NCI-H1048 (cell line): ENCODE measurements around the gene BOK.
"Not testable (repeated sequence)": the region's sequence is repeated elsewhere in the genome, so short reads cannot be mapped to it uniquely, and the experiment has no call there.

ENCODE experiments used
- DNase-seq: peaks from one replicate; lab custom pipeline; 2025; lab: John Stamatoyannopoulos, UW

Gene BOK

DNA sequence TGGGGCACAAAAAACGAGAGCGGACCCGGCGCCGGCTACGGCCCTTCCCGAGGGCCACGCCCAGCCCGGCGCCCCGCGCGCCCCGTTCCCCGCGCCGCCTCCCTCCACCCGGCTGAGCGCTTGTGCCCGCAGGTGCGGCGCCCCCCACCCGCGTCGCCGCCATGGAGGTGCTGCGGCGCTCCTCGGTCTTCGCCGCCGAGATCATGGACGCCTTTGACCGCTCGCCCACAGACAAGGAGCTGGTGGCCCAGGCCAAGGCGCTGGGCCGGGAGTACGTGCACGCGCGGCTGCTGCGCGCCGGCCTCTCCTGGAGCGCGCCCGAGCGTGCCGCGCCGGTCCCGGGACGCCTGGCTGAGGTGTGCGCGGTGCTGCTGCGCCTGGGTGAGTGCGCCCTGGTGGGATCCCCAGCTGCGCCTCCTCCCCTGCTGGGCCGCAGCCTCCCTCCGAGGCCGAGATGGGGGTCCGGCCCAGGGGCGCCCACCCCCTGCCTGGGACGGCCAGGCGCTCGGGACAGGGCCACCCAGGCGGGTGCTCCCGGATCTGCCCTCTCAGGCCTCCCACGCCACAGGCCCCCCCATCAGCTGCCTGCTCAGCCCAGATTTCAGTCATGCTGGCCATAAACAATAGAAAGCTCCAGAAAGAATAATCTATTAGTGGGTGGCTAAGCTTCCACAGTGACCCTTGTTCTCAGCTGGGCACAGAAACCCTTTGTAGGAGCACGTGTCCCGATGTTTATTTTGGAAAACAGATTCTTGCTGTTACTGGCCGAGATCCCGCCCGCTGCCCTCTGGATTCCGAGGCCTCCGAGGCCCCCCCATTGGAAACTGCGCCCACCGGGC is 997 bp downstream of the BOK start:
- DNase-seq: no peak

DNA sequence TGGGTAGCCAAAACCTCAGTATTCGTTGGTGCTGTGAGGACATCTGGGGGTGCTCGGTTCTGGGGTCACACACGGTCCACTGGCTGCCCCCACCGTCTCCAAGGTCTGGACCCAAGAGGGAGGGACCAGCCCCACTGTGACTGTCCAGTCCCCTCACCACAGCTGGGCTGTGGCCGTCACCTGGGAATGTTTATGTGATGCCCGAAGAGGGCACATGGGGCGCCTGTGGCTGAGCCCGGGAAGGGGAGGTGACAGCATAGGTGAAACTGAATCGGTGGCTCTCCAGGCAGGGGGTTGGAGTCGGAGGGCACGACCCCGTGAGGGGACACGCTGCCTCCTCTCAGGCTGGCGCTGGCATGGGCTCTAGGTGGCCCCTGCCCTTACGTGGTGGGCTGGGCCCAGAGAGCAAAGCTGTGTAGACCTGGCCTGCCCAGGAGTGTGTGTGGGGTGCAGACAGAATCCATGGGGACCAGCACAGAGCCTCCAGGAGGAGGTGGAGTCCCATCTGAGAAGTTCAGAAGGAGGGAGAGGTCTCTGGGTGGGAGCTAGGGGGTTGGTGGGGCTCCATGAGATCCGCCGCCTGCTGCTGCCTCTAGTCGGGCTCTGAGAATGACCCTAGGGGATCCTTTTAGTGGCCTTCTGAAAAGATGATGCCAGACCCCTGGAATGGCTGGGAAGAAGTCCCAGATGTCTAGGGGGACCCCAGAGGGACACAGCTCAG is 1.8 kb downstream of the BOK start:
- no peak for DNase-seq

DNA sequence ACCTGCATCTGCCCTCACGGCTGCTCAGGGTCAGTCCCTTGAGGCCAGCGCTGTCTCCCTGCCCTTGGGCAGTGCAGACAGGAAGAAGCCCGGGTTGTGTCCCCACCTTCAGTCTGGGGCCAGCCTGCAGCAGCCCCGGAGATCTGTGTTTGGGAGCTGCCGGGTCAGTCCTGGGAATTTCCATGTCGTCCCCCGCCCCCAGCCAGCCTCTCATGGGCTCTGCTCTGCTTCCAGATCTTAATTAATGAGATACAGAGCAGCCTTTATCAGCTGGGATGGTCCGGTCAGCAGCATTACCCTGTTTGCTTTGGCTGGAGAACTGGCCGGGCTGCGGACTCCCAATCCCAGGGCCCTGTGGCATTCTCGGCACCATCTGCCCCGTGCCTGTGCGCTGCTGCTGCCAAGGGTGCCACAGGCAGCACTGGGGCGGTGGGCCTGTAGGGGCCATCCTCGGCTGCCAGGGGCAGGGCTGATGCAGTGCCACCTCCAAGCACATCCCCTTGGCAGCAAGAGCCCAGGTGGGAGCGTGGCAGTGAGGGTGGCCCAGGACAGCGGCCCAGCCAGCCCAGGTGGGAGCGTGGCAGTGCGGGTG is 2.4 kb downstream of the BOK start:
- DNase-seq: no peak

DNA sequence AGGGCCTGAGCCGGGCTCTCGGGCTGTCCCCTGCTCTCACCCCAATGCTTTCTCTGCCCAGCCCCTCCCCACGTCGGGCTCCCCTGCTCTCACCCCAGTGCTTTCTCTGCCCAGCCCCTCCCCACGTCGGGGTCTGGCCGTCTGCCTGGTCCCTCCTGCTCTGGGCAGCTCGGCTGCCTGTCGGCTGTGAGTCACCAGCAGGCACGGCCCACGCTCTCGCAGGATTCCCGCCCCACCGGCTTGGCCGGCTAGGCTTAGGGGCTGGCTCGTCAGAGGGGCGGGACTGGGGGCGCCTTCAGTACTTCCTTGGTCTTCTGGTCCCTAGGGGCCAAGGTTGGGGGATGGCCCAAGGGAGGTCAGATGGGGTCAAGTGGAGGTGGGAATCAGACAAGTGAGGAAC is 3.3 kb downstream of the BOK start:
- DNase-seq: no peak

DNA sequence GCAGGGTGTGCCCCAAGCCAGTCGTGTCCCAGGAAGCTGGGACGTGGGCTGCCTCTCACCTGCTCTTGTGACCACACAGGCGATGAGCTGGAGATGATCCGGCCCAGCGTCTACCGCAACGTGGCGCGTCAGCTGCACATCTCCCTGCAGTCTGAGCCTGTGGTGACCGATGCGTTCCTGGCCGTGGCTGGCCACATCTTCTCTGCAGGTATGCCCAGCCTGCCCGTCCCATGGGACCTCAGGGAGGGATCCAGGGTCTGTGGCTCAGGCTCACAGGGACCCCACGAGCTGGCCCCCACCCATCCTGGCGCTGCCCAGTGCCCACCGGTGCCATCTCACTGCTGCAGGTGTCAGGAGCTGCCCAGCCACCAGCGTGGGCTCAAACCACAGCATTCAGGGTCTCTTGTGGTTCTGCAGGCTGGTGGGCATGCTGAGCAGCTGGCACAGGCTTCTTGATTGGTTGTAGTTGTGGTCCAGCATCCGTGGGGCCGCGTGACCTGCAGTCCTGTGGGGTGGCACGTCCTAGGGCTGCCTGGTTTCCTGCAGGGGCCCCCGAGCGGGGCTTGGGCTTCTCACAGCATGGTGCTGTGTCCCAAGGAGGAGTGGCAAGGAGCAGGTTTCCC is 3.8 kb downstream of the BOK start:
- DNase-seq: no peak

DNA sequence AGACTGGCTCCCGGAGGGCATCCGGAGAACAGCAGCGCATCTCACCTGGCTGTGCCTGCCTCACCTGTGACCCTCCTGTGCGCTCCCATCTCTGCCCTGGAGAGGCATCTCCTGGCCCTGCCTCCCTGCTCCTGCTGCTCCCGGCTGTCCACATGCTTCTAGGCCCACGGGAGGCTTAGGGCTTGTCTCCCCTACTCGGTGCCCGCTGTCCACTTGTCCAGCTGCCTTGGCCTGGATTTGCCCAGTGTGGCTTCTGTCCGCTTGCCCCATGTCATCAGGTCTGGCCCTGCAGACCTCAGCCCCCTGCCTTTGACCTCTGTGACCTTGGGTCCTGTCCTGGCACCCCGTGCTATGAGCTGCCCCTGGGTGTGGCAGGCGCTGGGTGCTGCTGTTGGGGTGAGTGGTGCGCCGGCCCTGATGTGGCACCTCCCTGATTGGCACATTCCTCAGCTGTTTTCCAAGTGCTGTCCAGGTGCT is 4.5 kb downstream of the BOK start:
- DNase-seq: no peak

DNA sequence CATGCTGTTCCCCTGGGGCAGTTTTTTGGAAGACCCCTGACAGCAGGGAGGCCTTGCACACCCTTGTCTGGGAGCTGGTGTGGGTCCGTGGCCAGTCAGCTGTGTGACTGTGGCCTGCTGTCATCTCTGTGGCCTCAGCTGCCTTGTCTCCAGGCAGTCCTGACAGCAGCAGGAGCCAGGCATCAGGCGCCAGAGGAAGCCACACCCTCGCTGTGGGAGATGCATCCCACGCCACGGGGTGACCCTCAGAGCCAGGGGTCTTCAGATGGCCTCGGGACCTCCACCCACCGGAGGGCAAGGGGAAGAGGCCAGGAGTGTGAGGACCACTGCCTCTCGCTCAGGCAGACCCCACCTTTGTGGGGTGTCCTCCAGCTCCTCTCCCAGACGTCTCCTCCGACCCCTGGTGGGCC is 5.0 kb downstream of the BOK start:
- DNase-seq: no peak

DNA sequence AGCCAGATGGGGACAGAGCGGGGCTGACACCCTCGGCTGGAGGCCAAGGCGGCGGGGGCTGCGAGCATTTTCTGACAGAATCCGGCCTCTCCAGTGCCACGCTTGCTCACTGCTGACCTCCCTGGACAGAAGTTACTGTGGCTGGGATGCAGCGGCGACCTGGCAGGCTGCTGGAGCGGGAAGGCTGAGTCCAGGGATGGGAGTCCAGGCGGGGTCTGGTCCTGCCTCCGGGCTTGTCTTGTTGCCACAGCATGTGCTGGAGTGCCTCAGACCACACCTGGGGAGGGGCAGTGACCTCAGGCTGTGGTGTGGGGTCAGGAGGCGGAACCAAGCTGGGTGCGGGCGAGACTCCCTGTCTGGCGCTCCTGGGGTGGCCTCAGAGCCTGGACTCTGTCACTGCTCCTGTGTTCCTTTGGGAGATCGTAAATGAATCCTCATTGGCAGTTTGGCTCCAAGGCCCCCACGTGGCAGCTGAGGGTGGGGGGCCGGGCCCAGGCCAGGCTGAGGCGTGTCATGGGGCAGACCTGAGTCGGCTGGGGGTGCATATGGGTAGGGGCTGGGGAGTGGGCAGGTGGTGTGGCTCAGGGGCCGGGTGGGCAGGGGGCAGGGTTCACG is 5.5 kb downstream of the BOK start:
- no peak for DNase-seq

DNA sequence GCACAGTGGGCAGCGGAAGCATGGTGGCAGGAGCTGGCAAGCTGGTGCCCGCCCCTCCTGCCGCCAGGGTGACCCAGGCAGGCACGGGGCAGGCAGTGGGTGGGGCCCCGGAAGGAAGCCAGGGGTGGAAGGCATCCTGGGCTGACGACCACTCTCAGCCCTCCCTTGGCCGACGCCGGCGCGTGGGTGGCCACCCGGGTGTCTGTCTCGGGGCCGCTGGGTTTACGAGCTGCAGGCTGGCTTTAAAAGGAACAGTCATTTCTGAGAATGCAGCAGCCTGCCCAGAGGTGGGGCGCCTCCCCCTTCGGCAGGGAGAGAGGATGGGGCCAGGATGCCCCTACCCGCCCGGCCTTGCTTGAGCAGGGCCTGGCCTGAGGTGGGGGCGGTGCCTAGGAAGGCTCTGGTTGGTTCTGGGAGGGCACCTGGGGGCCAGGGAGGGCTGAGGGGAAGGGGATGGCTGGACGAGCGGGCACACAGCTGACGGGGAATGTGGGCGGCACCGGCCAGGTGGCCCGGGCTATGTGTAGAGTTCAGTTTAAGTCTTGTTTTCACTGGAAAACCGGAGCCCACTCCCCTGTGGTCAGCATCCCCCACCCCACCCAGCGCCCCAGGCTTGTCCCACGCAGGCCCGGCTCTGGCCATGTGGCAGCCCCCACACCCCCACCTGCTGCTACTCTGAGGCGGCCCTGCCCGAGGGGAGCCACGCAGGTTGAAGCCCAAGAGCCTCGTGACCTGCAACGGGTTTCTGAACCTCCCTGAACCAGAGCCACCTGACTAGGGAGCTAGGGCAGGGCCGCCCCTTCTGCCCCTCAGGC is 6.3 kb downstream of the BOK start:
- DNase-seq: no peak

DNA sequence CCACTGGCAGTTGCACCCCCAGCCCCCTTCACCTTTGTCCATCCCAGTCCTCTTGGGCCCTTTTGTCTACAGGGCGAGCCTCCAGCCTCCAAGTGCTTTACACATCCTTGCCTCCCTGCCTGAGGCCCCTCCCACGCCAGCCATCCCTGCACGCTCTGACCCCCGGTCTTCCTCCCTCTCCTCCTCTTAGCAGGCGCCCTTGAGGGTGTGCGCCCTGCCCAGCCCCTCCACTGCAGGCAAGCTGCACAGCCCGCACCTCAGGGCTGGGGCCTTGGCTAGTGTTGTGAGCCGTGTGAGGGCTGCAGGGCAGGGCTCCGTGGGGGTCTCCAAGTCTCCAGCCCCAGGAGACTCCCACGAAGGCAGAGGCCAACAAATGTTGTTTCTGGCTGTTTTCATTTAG is 6.9 kb downstream of the BOK start:
- DNase-seq: no peak

DNA sequence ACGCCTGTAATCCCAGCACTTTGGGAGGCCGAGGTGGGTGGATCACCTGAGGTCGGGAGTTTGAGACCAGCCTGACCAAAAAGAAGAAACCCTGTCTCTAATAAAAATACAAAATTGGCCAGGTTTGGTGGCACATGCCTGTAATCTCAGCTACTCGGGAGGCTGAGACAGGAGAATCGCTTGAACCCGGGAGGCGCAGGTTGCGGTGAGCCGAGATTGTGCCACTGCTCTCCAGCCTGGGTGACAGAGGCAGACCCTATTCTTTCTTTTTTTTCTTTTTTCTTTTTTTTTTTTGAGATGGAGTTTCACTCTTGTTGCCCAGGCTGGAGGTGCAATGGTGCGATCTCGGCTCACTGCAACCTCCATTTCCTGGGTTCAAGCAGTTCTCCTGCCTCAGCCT is 7.5 kb downstream of the BOK start:
- DNase-seq: not testable (repeated sequence)

DNA sequence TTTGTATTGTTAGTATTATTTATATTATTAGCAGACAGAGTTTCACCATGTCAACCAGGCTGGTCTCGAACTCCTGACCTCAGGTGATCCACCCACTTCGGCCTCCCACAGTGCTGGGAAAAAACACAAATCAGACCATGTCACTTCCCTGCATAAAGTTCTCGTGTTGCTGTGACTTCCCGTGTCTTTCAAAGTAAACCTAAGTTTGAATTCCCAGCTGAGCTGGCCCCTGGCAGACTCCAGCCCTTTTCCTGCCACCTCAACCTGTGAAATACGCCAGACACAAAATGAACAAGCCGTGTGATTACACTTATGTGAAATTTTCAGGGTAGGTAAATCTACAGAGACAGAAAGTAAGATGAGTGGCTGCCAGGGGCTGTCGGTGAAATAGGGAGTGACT is 7.9 kb downstream of the BOK start:
- DNase-seq: no peak

DNA sequence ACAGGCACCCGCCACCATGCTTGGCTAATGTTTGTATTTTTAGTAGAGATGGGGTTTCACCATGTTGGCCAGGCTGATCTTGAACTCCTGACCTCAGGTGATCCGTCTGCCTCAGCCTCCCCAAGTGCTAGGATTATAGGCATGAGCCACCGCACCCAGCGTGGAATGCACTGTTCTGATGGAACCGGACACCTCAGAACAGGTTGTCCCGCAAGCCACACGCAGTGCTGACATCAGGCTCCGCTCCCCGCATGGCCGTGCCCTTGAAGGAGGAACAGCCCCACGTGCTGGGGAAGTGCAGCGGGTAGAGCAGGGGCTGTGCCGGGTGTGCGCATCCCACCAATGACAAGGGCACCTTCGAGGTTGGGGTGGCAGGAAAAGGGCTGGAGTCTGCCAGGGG is 8.7 kb downstream of the BOK start:
- DNase-seq: not testable (repeated sequence)

DNA sequence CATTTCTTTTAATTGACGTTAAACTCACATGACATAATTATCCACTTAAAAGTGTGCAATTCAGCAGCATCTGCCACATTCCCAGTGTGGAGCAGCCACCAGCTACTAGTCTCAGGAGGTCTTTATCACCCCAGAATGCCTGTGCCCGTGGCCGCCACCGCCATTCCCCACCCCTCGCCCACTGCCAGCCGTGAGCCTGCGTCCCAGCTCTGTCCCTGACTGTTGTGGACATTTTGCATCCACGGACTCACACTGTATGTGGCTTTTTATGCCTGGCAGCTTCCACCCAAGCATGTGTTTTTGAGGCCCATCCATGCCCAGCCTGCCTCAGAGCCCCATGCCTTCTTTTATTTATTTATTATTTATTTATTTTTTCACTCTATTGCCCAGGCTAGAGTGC is 9.2 kb downstream of the BOK start:
- no peak for DNase-seq

DNA sequence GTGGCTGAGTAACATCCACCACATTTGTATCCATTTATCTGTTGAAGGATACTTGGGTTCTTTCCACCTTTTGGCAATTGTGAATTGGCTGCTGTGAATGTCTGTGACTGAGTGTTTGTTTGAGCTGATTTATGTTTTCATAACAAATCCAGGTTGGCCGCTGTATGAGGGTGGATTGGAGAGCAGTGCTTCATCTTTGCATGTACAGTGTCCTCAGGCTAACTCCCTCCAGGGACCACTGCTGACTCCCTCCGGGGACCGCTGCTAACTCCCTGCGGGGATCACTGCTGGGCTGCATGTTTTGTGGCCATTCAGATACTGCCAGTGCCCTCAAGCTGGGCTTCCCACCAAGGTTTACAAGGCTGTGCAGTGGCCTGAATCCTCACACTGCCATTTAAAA is 10.2 kb downstream of the BOK start:
- no peak for DNase-seq

DNA sequence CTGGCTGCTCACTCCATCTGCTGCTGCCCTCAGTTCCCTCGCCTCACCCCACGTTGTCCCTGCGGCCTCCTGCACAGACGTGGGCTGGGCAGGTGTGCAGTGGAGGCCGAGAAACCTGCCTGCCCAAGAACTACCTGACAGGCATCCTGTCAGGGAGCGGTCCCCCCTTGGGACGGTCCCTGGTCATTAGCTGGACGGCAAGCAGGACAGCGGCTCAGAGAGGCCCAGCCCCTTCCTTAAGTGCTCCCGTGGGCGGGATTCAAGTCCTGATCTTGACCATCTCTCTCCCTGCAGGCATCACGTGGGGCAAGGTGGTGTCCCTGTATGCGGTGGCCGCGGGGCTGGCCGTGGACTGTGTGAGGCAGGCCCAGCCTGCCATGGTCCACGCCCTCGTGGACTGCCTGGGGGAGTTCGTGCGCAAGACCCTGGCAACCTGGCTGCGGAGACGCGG is 11.3 kb downstream of the BOK start:
- DNase-seq: no peak

DNA sequence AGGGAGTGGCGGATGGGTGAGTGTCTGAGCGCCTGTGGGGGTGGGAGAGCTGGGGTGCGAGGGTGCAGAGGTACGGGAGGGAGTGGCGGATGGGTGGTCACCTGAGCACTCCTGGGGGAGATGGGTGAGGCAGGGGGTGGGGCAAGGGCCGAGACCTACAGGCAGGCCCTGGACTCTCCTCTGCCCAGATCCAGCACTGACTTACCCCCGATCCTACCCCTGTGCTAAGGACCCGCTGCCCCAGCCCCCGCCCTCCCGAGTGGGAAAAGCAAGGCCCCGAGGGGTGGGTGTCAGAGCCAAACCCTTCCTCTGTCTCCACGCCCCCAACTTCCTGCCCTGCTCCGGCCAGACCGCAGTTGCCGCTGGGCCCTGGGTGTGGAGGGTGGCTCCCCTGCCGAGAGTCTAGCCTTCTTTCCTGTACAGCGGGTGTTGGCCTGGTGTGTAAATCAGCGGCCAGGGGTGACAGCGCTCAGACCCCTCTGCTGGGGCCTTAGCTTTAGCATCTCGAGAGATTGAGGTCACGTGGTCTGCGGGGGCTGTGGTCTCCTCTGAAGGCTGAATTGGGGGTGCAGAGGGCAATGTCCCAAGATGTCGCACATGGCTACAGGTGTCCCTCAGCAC is 12.5 kb downstream of the BOK start:
- DNase-seq: no peak

DNA sequence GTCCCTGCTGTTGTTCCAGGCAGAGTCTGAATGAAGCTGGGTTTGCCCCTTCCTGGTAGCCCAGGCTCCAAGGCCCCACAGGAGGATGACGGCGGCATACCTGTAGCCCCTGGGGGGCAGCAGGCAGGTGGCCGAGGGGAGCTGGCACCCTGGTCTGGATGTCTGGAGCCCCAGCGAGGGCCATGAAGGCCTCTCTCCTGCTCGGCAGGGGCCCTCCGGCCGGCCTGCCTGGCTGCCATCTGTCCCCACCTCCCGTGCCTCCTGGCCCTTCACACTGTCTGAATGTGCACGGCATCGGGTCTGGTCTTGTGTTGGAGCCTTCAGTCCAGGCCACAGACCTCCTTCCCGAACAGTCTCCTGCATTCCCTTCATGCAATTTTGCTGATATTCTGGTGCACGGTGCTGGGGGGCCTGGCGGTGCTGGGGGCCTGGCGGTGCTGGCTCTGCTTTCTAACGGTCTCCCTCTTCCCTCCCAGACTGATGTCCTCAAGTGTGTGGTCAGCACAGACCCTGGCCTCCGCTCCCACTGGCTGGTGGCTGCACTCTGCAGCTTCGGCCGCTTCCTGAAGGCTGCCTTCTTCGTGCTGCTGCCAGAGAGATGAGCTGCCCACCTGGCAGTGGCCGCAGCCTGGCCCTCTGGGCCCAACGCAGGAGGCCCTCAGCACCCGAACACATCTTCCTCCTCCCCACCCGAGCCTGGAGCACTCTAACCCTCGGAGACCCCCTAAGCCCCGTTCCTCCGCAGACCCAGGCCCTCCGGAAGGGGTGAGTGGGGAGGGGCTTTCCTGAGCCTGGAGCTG is 13.5 kb downstream of the BOK start:
- DNase-seq: no peak

DNA sequence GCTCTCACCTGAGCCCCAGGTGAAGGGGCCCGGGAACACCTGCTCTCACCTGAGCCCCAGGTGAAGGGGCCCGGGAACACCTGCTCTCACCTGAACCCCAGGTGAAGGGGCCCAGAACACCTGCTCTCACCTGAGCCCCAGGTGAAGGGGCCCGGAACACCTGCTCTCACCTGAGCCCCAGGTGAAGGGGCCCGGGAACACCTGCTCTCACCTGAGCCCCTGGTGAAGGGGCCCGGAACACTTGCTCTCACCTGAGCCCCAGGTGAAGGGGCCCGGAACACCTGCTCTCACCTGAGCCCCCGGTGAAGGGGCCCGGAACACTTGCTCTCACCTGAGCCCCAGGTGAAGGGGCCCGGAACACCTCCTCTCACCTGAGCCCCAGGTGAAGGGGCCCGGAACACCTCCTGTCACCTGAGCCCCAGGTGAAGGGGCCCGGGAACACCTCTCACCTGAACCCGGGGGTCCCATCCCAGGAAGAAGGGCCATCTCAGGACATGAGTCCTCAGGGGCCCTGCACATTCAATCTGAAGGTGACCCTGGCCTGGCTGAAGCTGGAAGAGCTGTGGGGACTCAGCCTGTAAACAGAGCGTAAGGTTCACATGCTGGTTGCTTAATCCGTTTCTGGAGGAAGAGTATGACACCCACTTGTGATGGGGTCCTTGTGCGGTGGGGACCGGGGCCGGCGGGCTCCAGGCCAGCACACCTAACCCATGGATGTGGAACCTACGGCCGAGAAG is 14.5 kb downstream of the BOK start:
- DNase-seq: not testable (repeated sequence)
